CD14-positive monocyte (primary cell): ENCODE data around the gene EML6. TPM values are rescaled to one million over a fixed set of nuclear protein-coding genes. Genes with fewer than 3 reads are reported as not detected.

Experiments used
- DNase-seq, 3 donors: peaks; one replicate each; pipeline ENCODE4 v3.0.0-alpha.2; 2011 to 2022
- H2AFZ ChIP-seq: 2 replicates; pipeline ENCODE4 v1.6.0; 2012; ENCODE audit warnings: mild to moderate bottlenecking, low read depth, low read length, inconsistent platforms; ENCODE audit not compliant: insufficient read depth, poor library complexity, severe bottlenecking
- H3K27ac ChIP-seq, 2 donors: 1 replicate in 1 of 2; 2 replicates in 1 of 2; pipeline ENCODE4 v1.5.1; 2012 to 2013; ENCODE audit warnings: low read length in 2 of 2, control low read depth in 1 of 2, inconsistent platforms in 1 of 2, low read depth in 1 of 2, mild to moderate bottlenecking in 1 of 2
- H3K27me3 ChIP-seq, 2 donors: one replicate each; pipeline versions ENCODE4 v1.6.0 to v1.6.1; 2011 to 2013; ENCODE audit warnings: low read length in 2 of 2; ENCODE audit not compliant: control insufficient read depth in 2 of 2, insufficient read depth in 2 of 2
- H3K36me3 ChIP-seq, 2 donors: replicated peaks in 1 of 2; 1 replicate in 1 of 2; 2 replicates in 1 of 2; pipeline versions ENCODE4 v1.5.1 to v1.6.1; 2012 to 2013; ENCODE audit warnings: low read length in 2 of 2, control low read depth in 1 of 2, inconsistent platforms in 1 of 2, mild to moderate bottlenecking in 1 of 2; ENCODE audit not compliant: insufficient read depth in 2 of 2, control insufficient read depth in 1 of 2
- H3K4me1 ChIP-seq, 2 donors: 1 replicate in 1 of 2; 2 replicates in 1 of 2; pipeline versions ENCODE4 v1.5.1 to v1.6.1; 2012 to 2013; ENCODE audit warnings: low read length in 2 of 2, control low read depth in 1 of 2, inconsistent platforms in 1 of 2, mild to moderate bottlenecking in 1 of 2, moderate library complexity in 1 of 2; ENCODE audit not compliant: insufficient read depth in 2 of 2, control insufficient read depth in 1 of 2
- H3K4me2 ChIP-seq: replicated peaks from 2 replicates; pipeline ENCODE3; 2012; ENCODE audit warnings: low read length, moderate library complexity, mild to moderate bottlenecking; ENCODE audit not compliant: poor library complexity, severe bottlenecking; ENCODE audit errors: extremely low read depth
- H3K4me3 ChIP-seq, 3 experiments: fragments of 200-600 bp in 1 of 3; sonication (generic) in 1 of 3; replicated peaks in 1 of 3; 1 replicate in 2 of 3; 2 replicates in 1 of 3; pipeline ENCODE4 v1.5.1; 2011 to 2013; ENCODE audit warnings: low read length in 3 of 3, mild to moderate bottlenecking in 3 of 3, control low read depth in 2 of 3, low read depth in 2 of 3, inconsistent platforms in 1 of 3, moderate library complexity in 1 of 3
- H3K79me2 ChIP-seq: 2 replicates; pipeline ENCODE4 v1.6.0; 2012; ENCODE audit warnings: mild to moderate bottlenecking, control low read depth, inconsistent platforms, low read length, moderate library complexity; ENCODE audit not compliant: insufficient read depth
- H3K9ac ChIP-seq: 2 replicates; pipeline ENCODE4 v1.6.0; 2017; ENCODE audit warnings: low read length, mild to moderate bottlenecking; ENCODE audit not compliant: insufficient read depth, poor library complexity, severe bottlenecking
- H3K9me3 ChIP-seq, 2 donors: replicated peaks in 1 of 2; 1 replicate in 1 of 2; 2 replicates in 1 of 2; pipeline versions ENCODE4 v1.5.1 to v1.6.1; 2012 to 2013; ENCODE audit warnings: low read length in 2 of 2, control low read depth in 1 of 2; ENCODE audit not compliant: control insufficient read depth in 1 of 2, insufficient read depth in 1 of 2
- H4K20me1 ChIP-seq: 2 replicates; pipeline ENCODE4 v1.6.0; 2012; ENCODE audit warnings: mild to moderate bottlenecking, low read length, control low read depth, moderate library complexity; ENCODE audit not compliant: insufficient read depth
- H3K27ac Mint-ChIP-seq, 7 donors: one replicate each; pipeline ENCODE4 v1.8.0; 2020; ENCODE audit warnings: mild to moderate bottlenecking in 7 of 7, mixed read lengths in 7 of 7, moderate library complexity in 6 of 7, inconsistent platforms in 2 of 7
- H3K27me3 Mint-ChIP-seq, 3 donors: one replicate each; pipeline ENCODE4 v1.8.0; 2021 to 2022; ENCODE audit warnings: low read depth in 3 of 3, mild to moderate bottlenecking in 3 of 3, mixed read lengths in 3 of 3, moderate library complexity in 3 of 3, inconsistent platforms in 1 of 3
- H3K36me3 Mint-ChIP-seq, 2 donors: one replicate each; pipeline ENCODE4 v1.8.0; 2020; ENCODE audit warnings: mixed read lengths in 2 of 2, inconsistent platforms in 1 of 2, mild to moderate bottlenecking in 1 of 2
- H3K4me1 Mint-ChIP-seq: one replicate; pipeline ENCODE4 v1.8.0; 2020; ENCODE audit warnings: mild to moderate bottlenecking, mixed read lengths
- H3K4me3 Mint-ChIP-seq, 2 donors: one replicate each; pipeline ENCODE4 v1.8.0; 2020; ENCODE audit warnings: mild to moderate bottlenecking in 2 of 2, mixed read lengths in 2 of 2, moderate library complexity in 1 of 2
- H3K9me3 Mint-ChIP-seq, 7 donors: one replicate each; pipeline ENCODE4 v1.8.0; 2020 to 2022; ENCODE audit warnings: mixed read lengths in 7 of 7, mild to moderate bottlenecking in 6 of 7, moderate library complexity in 6 of 7, inconsistent platforms in 2 of 7
- CTCF ChIP-seq: fragments of 200-600 bp; IDR thresholded peaks from one replicate; pipeline ENCODE4 v1.8.0; 2022; ENCODE audit warnings: antibody characterized with exemption, mild to moderate bottlenecking
- WGBS: methylation state at CpG from one replicate; pipeline ENCODE4 v1.1.5; 2013; ENCODE audit warnings: missing lambda C conversion rate; ENCODE audit not compliant: insufficient coverage; 5-methylcytosine and 5-hydroxymethylcytosine counted together
- intact Hi-C, 2 donors: fragments of 100-400 bp; cut with micrococcal nuclease; formaldehyde crosslinking; loops; one replicate each; pipeline versions ENCODE4 v1.15.0 to v1.15.1; 2023
- polyA plus RNA-seq, 3 donors: library from polyadenylated mRNA; depleted of rRNA in 1 of 3; unstranded in 2 of 3; stranded (reverse) in 1 of 3; fragments of 300-500 nt in 2 of 3; fragments of >200 nt in 1 of 3; fragmentation: Illumina TruSeq in 2 of 3; gene quantifications; 1 replicate in 2 of 3; 2 replicates in 1 of 3; pipeline ENCODE4 v1.2.3, GENCODE V29; 2012 to 2021

The EML6 gene
- polyA plus RNA-seq, 3 donors: 0.79 TPM; not detected in 2

GRCh38 chr2:54906716-54907115 lies 183.3 kb downstream of the EML6 start:
- peaks cover 0 to 3% (median 1%) of the 10 kb centered on the region in 3 donors for H3K27me3 Mint-ChIP-seq
- no peaks in the 10 kb centered on the region for H4K20me1 ChIP-seq
- H3K36me3 ChIP-seq: no peaks in the 10 kb centered on the region
- H3K4me1 ChIP-seq: peaks cover 8 to 13% of the 10 kb centered on the region in 2 donors
- H3K9ac ChIP-seq: no peak overlapping the region
- H3K9me3 ChIP-seq: no peaks in the 10 kb centered on the region
- no peak overlapping the region for H2AFZ ChIP-seq
- WGBS: 85% methylated on average over 3 of the region's 3 CpGs
- no peak overlapping the region for H3K4me3 Mint-ChIP-seq
- no peak overlapping the region for H3K4me3 ChIP-seq
- peaks cover 11% of the 10 kb centered on the region for H3K4me1 Mint-ChIP-seq
- H3K27ac Mint-ChIP-seq: no peak overlapping the region
- H3K4me2 ChIP-seq: no peak overlapping the region
- H3K79me2 ChIP-seq: no peaks in the 10 kb centered on the region
- intact Hi-C loops: no loop called here
- no peak for TF ChIP-seq CTCF
- DNase-seq: no peak
- H3K27me3 ChIP-seq: no peaks in the 10 kb centered on the region
- no peaks in the 10 kb centered on the region for H3K36me3 Mint-ChIP-seq
- H3K27ac ChIP-seq: no peak overlapping the region
- H3K9me3 Mint-ChIP-seq: no peaks in the 10 kb centered on the region

- Histone ChIP-seq H3K4me2 (no peak overlapping the region), H3K4me3 (no peak overlapping the region), H4K20me1 (no peaks in the 10 kb centered on the region), H3K79me2 (no peaks in the 10 kb centered on the region), H3K9ac (no peak overlapping the region), H3K9me3 (no peaks in the 10 kb centered on the region), H2AFZ (no peak overlapping the region), H3K27me3 (no peaks in the 10 kb centered on the region), H3K4me1 (peaks cover 8 to 13% of the 10 kb centered on the region in 2 donors), H3K27ac (no peak overlapping the region), H3K36me3 (no peaks in the 10 kb centered on the region)
- no peaks in the 10 kb centered on the region for H3K36me3 Mint-ChIP-seq
- peaks cover 1 to 3% (median 1%) of the 10 kb centered on the region in 3 donors for H3K27me3 Mint-ChIP-seq
- H3K4me3 Mint-ChIP-seq: no peak overlapping the region
- intact Hi-C loops: no loop called here
- no peak for DNase-seq
- 100% methylated on average over 1 of the region's 1 CpG for WGBS
- peaks cover 11% of the 10 kb centered on the region for H3K4me1 Mint-ChIP-seq
- TF ChIP-seq CTCF: no peak
- H3K27ac Mint-ChIP-seq: no peak overlapping the region
- no peaks in the 10 kb centered on the region for H3K9me3 Mint-ChIP-seq
These were observed 184.2 kb downstream of the EML6 start for GRCh38 chr2:54907663-54908062.
